Measurements from ENCODE around the gene NR2F1. TPM values are rescaled to one million over a fixed set of nuclear protein-coding genes. Genes with fewer than 3 reads are reported as not detected.

The NR2F1 gene
- total RNA-seq, 2 donors from 2014 or later, result not detected

DNA sequence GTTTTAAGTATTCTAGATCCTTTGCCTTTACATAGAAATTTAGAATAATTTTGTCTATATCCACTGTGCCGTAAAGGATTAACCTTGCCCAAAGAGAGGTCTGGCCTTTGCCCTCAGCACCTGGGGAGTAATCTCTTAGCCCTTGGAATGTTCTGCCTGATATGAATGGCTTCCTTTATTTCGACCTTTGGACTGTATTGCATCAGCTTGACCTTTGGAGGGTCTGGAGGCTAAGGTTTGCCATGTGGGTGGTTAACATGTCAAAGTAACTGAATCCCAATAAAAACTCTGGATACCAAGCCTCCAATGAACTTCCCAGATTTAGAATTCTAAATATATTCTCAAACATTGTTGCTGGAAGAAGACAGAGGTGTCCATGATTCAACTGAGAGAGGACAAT lies 54.7 kb downstream of the NR2F1 start:
- Mint-ChIP-seq H3K9me3 (no peaks in the 10 kb centered on the region), H3K36me3 (no peaks in the 10 kb centered on the region), H3K27ac (no peak overlapping the region)
- DNase-seq (ENCODE audit: low spot score in 2 of 2) (no peak), ATAC-seq (no peak)

GRCh38 chr5:93642526-93642925 lies 59.5 kb downstream of the NR2F1 start:
- Mint-ChIP-seq H3K9me3 (no peaks in the 10 kb centered on the region), H3K36me3 (no peaks in the 10 kb centered on the region), H3K27ac (no peak overlapping the region)
- DNase-seq (ENCODE audit: low spot score in 2 of 2) (no peak), ATAC-seq (no peak)

Other genes with a start within 250 kb of the NR2F1 start
- gene NR2F1-AS1, start 2.0 kb upstream of the NR2F1 start, total RNA-seq, result not detected
- gene POU5F2, start 158.4 kb downstream of the NR2F1 start, total RNA-seq, result 1 to 10 TPM in 1 of 2 donors, under 1 TPM in 1; 0.75 to 1.2 TPM